Neuron (in vitro differentiated cells): ENCODE results near the gene MEF2B.
"Not testable (repeated sequence)": the region's sequence is repeated elsewhere in the genome, so short reads cannot be mapped to it uniquely, and the experiment has no call there.

Experiments used
- H2AFZ ChIP-seq: one replicate; pipeline ENCODE4 v1.6.1; 2013; ENCODE audit warnings: low read depth, mild to moderate bottlenecking, inconsistent platforms, low read length, moderate library complexity
- H3K27me3 ChIP-seq: one replicate; pipeline ENCODE4 v1.6.1; 2013; ENCODE audit warnings: low read length; ENCODE audit not compliant: insufficient read depth
- H3K36me3 ChIP-seq: one replicate; pipeline ENCODE4 v1.6.1; 2013; ENCODE audit warnings: low read length; ENCODE audit not compliant: insufficient read depth
- H3K4me1 ChIP-seq: one replicate; pipeline ENCODE4 v1.6.1; 2013; ENCODE audit warnings: low read length; ENCODE audit not compliant: insufficient read depth
- H3K4me3 ChIP-seq: 2 replicates; pipeline ENCODE4 v1.5.1; 2013; ENCODE audit warnings: mild to moderate bottlenecking, low read length, moderate library complexity
- H3K9me3 ChIP-seq: one replicate; pipeline ENCODE4 v1.6.1; 2013; ENCODE audit warnings: low read length

MEF2B gene

DNA sequence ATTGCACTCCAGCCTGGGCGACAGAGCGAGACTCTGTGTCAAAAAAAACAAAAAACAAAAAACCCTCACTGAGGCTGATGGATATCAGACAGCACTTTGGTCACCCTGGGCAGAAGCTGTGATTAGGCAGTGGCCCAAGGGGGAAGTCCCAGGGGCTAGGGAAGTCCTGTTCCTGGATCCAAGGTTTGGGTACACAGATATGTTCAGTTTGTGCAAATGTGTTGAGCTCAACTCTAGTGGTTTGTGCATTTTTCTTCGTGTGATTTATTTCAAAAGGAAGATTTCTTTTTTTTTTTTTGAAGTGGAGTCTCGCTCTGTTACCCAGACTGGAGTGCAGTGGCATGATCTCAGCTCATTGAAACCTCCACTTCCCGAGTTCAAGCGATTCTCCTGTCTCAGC, 12.3 kb downstream of the MEF2B start:
- Histone ChIP-seq H3K36me3 (peaks cover 5% of the 10 kb centered on the region), H3K4me3 (no peak overlapping the region), H3K27me3 (no peaks in the 10 kb centered on the region), H2AFZ (no peak overlapping the region), H3K9me3 (peaks cover 8% of the 10 kb centered on the region), H3K4me1 (no peaks in the 10 kb centered on the region)

DNA sequence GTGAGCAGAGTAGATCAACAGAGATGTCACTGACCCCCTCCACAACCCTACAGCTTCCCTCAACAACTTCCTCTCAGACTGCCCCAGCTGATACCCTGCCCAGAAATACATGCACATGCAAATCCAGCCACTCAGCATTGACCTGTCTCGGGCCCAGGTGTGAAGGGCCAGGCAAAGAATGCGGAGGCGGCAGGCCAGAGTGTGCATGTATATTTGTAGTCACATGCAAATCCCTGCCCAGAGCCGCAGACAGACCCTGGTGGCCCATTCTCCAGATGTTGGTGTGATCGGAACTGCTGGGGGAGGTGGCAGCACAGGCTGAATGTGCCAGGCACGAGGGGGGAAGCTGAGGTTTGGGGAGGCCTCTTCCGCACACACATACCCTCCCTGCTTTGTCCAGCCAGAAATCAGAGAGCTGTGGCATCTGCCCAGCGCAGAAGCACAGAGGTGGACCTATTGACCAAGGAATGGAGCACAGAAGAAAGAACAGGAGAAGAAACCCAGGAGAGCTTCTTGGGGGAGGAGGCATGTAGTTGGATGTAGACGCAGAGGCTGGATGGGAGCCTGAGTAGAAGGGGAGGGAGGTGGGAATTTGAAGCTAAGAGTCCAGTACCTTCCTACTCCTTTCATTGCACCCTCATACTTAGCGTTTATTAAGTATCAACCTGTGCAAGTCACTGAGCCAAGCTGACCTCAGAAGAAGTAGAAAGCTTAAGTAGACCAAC, 14.4 kb downstream of the MEF2B start:
- Histone ChIP-seq H2AFZ (no peak overlapping the region), H3K9me3 (peaks cover 4% of the 10 kb centered on the region), H3K36me3 (peaks cover 5% of the 10 kb centered on the region), H3K27me3 (no peaks in the 10 kb centered on the region), H3K4me3 (no peak overlapping the region), H3K4me1 (no peaks in the 10 kb centered on the region)

DNA sequence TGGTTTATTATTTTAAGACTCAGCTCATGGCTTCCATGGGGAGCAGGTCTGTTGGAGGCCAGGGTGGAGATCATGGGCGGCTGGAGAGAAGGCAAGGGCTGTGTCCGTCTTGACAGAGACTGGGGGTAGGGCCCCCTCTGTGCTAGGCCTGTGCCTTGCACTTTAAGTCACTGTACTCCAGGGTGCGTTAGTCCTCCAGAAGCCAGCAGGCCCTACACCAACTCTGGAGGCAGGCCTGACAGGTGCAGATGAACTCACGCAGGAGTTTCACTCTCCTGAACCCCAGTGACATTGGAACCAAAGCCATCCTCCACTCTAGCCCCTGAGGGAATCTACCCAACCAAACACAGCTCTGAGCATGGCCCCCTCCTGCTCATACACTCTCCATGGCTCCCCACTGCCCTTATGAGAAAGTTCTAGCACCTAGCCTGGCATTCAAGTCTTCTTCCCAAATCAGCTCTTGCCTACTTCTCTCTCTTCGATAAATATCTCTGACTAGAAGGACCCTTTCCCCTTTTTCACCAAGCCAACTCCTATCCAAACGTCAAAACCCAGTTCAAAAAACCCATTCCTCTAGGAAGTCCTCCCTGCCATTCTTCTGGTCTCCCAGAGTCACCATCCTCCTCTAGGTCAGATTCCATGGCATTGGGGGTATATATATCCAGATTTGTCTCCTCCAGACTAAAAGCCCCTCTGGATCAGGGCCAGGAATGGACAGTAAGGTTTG, 15.1 kb downstream of the MEF2B start:
- Histone ChIP-seq H3K9me3 (peaks cover 4% of the 10 kb centered on the region), H2AFZ (no peak overlapping the region), H3K4me3 (no peak overlapping the region), H3K4me1 (no peaks in the 10 kb centered on the region), H3K27me3 (no peaks in the 10 kb centered on the region), H3K36me3 (peaks cover 5% of the 10 kb centered on the region)

DNA sequence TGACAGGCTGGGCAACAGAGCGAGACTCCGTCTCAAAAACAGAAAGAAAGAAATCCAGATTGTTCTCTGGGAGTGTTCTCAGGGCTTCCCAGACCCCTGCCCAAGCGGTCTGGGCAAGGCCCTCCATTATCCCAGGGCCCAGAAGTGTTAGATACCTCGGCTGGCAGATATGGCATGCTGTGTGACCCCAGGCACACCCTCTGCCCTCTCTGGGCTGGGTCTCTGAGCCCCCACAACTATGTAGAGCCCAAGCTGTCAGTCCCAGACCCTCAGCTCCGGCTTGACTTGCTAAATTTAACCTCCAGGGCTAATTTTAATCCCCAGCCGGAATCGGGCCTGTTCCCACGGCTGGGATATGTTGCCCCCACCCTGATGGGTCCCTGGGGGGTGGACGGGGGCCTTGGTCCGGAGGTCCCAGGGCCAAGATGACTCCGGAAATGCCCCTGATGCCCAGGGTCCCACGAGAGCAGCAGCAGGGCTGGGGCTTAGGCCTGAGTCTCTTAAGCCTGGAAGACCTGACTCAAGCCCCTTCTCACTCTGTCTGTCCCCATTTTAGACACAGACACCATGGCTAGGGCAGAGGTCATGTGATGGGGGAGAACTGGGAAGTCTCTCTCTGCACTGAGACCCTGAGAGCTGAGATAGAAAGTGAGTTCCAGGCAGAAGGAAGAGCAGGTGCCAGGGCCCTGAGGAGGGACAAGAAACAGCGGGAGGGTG, 17.2 kb downstream of the MEF2B start:
- H2AFZ ChIP-seq = no peak overlapping the region
- no peak overlapping the region for H3K4me3 ChIP-seq
- no peaks in the 10 kb centered on the region for H3K4me1 ChIP-seq
- H3K36me3 ChIP-seq = peaks cover 14% of the 10 kb centered on the region
- no peaks in the 10 kb centered on the region for H3K27me3 ChIP-seq
- peaks cover 4% of the 10 kb centered on the region for H3K9me3 ChIP-seq

DNA sequence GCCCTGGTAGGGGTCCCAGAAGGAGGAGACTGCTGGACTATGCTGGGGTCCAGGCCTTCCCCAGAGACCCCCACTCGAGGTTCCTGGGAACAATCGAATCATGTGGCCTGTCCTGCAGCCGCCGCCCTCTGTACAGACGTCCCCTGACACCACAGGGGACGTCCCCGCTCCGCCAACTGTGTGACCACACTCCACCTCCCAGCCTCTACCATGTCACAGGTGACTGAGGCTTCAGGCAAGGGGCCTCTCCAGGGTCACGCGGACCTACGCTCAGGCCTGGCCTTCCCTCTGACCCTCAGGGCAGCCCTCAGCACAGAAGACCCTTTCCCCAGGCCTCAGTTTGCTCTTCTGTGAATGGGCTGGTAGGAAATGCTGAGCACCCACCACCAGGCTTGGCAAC, 18.6 kb downstream of the MEF2B start:
- Histone ChIP-seq H3K27me3 (no peaks in the 10 kb centered on the region), H3K9me3 (peaks cover 4% of the 10 kb centered on the region), H3K4me3 (no peak overlapping the region), H3K4me1 (no peaks in the 10 kb centered on the region), H2AFZ (no peak overlapping the region), H3K36me3 (peaks cover 12% of the 10 kb centered on the region)

DNA sequence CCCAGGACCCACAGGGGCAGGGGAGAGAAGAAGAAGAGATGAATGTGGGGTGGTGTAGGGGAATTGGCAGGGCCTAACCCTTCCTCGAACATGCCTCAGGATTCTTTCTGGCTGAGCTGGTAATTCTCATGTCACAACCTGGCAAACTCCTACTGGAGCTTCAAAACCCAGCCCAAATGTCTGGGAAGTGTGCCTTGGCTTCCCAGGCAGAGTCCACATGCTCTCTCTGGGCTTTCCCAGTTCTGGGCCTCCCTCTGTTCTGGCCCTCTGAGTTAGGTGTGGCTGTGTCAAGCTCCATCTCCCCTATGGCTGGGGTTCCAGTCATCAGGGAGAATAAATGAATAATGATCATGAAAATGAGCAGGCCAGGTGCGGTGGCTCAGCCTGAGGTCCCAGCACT, 20.6 kb downstream of the MEF2B start:
- H2AFZ ChIP-seq = no peak overlapping the region
- H3K27me3 ChIP-seq = no peaks in the 10 kb centered on the region
- H3K36me3 ChIP-seq = peaks cover 12% of the 10 kb centered on the region
- H3K4me1 ChIP-seq = no peaks in the 10 kb centered on the region
- no peak overlapping the region for H3K4me3 ChIP-seq
- no peaks in the 10 kb centered on the region for H3K9me3 ChIP-seq

DNA sequence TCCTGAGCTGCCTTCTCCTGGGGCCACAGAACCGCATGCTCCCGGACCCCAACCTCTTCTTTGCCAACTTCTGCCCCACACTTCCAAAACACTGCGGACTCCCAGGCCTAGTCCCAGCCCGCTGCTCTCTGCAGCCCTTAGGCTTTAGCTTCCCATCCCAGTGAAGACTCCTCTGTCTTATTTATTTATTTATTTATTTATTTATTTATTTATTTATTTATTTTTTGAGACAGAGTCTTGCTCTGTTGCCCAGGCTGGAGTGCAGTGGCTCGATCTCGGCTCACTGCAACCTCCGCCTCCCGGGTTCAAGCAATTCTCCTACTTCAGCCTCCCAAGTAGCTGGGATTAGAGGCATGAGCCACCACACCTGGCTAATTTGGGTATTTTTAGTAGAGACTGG, 21.6 kb downstream of the MEF2B start:
- not testable (repeated sequence) for H3K4me3 ChIP-seq, H3K9me3 ChIP-seq, H2AFZ ChIP-seq, H3K4me1 ChIP-seq, H3K27me3 ChIP-seq
- H3K36me3 ChIP-seq = peaks cover 12% of the 10 kb centered on the region

DNA sequence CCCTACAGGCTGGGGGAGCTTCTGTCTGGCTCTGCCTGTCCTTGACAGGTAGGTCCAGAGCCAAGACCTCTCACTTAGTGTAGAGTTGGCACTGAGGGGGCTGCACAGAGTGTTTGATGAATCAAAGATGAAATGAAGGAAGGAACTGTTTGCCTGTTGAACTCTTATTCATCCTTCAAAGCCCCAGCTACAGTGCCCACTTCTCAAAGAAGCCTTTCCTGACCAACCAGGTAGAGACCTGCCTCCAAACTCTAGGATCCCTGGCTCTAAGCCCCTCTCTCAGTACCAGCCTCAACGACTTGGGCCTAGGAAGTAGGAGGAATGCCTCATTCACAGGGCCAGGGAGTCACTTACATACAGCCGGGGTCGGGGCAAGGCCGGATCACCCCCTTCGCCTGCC, 22.7 kb downstream of the MEF2B start:
- no peaks in the 10 kb centered on the region for H3K4me1 ChIP-seq
- H3K9me3 ChIP-seq = no peaks in the 10 kb centered on the region
- H3K27me3 ChIP-seq = no peaks in the 10 kb centered on the region
- peaks cover 12% of the 10 kb centered on the region for H3K36me3 ChIP-seq
- no peak overlapping the region for H3K4me3 ChIP-seq
- no peak overlapping the region for H2AFZ ChIP-seq

DNA sequence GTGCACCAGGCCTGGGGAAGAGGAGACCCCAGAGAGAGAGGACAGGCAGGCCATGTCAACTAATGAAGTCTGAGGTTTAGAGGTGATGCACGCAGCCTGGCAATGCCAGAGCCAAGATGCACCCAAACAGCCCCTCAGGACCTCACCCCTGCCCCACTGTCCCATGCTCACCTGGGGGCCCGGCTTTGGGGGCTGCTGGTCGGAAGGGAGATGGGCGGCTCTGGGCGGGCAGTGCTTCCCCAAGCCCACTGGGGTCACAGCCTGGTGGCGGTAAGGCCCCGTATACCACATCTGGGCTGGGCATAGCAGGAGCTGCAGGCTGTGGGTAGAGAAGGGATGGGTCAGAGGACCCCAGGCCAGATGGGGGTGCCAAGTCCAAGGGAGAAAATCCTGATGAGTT, 23.2 kb downstream of the MEF2B start:
- no peaks in the 10 kb centered on the region for H3K27me3 ChIP-seq
- no peaks in the 10 kb centered on the region for H3K4me1 ChIP-seq
- H3K9me3 ChIP-seq = no peaks in the 10 kb centered on the region
- H2AFZ ChIP-seq = no peak overlapping the region
- peaks cover 12% of the 10 kb centered on the region for H3K36me3 ChIP-seq
- no peak overlapping the region for H3K4me3 ChIP-seq

DNA sequence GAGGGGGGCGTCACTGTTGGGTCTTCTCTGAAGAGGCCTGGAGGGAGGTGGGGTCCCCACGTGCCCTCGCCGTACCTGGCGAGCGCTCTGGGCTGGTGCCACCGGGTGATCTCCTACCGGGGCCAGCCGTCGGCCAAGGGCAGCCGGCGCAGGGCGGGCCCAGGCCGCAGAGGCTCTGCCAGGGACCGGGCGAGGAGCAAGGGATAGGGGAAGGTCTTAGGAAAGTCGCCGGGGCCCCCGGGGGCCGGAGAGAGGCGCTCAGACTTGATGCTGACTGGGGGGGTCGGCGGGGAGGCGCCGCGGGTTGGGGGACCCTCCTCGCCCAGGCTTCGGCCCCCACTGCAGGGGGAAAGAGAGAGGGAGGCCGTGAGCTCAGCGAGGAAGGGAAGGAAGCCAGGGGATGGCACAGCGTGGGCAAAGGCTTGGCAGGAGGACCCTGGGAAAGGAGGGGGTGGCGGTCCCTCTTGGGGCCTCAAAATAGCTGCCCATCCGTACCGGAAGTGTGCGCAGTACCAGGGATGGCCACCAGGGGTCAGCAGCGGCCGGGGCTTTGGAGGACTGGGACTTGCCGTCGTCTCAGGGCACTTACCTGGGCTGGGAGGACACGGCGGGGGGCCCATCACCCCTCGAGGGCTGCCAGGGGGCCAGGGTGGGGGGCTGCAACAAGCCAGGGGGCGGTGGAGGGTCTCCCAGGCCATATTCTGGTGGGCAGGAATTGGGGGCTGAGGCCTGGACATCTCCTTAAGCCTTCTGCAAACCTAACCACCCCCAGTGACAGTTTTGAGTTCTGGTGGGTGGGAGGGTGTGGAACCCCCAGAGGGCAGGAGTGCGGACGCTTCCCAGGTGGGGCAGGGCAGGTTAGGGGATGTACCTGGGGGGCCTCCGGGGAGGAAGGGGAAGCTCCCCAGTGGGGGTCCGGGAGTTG, 24.1 kb downstream of the MEF2B start:
- peaks cover 12% of the 10 kb centered on the region for H3K36me3 ChIP-seq
- no peak overlapping the region for H2AFZ ChIP-seq
- no peaks in the 10 kb centered on the region for H3K27me3 ChIP-seq
- H3K4me1 ChIP-seq = no peaks in the 10 kb centered on the region
- H3K4me3 ChIP-seq = no peak overlapping the region
- H3K9me3 ChIP-seq = no peaks in the 10 kb centered on the region

DNA sequence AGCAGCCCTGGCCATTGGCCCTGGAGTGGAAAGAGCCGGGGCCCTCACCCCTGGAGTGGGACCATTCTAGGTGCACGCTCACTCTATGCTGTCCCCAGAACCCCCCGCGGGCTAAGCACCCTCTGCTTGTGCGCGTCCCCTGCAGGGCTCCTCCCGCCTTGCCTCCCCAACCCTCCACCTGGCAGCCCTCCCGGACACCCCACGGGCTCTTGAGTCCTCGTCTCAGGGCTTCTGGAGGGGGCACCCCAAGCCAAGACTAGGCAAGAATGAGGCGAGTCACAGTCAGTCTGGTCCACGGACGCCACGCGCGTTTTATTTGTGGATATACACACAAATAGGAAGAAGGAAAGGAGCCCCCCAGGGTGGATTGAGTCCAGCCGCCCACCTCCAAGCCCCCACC, 24.8 kb downstream of the MEF2B start:
- Histone ChIP-seq H3K27me3 (no peaks in the 10 kb centered on the region), H3K9me3 (no peaks in the 10 kb centered on the region), H2AFZ (no peak overlapping the region), H3K36me3 (peaks cover 12% of the 10 kb centered on the region), H3K4me3 (no peak overlapping the region), H3K4me1 (no peaks in the 10 kb centered on the region)

DNA sequence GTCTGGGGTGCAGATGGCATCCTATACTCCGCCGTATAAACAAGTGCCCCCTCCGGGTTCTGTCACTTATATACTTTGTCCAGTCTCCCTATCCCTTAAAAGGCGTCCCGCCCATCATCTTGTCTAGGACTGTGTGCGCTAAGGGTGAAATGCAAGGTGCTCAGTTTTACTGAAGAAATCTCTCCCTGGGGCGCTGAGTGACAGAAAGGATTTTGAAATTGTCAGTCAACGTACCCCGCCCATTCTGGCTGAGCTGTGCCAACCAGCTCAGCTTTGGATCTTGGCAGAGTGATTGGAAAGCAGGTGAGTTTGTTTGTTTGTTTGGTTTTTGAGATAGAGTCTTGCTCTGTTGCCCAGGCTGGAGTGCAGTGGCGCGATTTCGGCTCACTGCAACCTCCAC, 27.7 kb downstream of the MEF2B start:
- Histone ChIP-seq H3K9me3 (no peaks in the 10 kb centered on the region), H3K36me3 (peaks cover 2% of the 10 kb centered on the region), H2AFZ (no peak overlapping the region), H3K4me1 (no peaks in the 10 kb centered on the region), H3K27me3 (no peaks in the 10 kb centered on the region), H3K4me3 (no peak overlapping the region)
